Adrenal gland (tissue), 5 donors: ENCODE data around the gene TOMM40.

ENCODE experiments used
- POLR2A ChIP-seq, 2 donors: fragments of 450-650 bp; IDR thresholded peaks; one replicate each; pipeline ENCODE4 v1.6.1; 2017; ENCODE audit warnings: antibody characterized with exemption in 2 of 2, mild to moderate bottlenecking in 2 of 2, moderate library complexity in 1 of 2
- TF ChIP-seq, protein P1 (sequence below), 6 experiments: fragments of 450-650 bp in 4 of 6; fragments of 200-600 bp in 2 of 6; sonication (generic) in 1 of 6; IDR thresholded peaks; 1 replicate in 5 of 6; 2 replicates in 1 of 6; pipeline versions ENCODE4 v1.5.1 to v1.8.0; 2016 to 2021; ENCODE audit warnings: antibody characterized with exemption in 6 of 6, mild to moderate bottlenecking in 2 of 6, moderate library complexity in 1 of 6
- donor health status: DM: no; HTN: no; CAD: no.

DNA sequence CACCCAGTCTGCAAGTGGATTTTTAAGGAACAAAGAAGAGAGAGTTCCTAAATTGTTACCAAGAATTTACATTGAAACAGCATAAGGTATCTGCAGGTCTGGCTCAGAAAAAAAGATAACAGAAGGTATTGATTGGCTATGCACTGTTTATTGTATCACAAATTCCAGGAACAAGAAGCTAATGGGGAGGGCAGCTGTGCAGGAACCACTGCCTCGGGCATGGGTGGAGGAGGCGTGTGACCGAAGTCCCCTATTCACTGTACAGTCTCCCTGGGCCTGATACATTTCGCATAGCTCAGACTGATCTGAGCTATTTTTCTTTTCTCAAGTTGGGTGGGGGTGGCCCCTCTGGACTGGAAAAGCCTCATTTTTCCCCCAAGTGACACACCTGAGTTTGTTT is 33.2 kb upstream of the TOMM40 start:
- TF ChIP-seq, protein P1, sequence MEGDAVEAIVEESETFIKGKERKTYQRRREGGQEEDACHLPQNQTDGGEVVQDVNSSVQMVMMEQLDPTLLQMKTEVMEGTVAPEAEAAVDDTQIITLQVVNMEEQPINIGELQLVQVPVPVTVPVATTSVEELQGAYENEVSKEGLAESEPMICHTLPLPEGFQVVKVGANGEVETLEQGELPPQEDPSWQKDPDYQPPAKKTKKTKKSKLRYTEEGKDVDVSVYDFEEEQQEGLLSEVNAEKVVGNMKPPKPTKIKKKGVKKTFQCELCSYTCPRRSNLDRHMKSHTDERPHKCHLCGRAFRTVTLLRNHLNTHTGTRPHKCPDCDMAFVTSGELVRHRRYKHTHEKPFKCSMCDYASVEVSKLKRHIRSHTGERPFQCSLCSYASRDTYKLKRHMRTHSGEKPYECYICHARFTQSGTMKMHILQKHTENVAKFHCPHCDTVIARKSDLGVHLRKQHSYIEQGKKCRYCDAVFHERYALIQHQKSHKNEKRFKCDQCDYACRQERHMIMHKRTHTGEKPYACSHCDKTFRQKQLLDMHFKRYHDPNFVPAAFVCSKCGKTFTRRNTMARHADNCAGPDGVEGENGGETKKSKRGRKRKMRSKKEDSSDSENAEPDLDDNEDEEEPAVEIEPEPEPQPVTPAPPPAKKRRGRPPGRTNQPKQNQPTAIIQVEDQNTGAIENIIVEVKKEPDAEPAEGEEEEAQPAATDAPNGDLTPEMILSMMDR (IDR thresholded peaks at IDR 0.05) = no peak
- TF ChIP-seq POLR2A (IDR thresholded peaks at IDR 0.05) = no peak
